ENCODE data around the gene APIP.

DNA sequence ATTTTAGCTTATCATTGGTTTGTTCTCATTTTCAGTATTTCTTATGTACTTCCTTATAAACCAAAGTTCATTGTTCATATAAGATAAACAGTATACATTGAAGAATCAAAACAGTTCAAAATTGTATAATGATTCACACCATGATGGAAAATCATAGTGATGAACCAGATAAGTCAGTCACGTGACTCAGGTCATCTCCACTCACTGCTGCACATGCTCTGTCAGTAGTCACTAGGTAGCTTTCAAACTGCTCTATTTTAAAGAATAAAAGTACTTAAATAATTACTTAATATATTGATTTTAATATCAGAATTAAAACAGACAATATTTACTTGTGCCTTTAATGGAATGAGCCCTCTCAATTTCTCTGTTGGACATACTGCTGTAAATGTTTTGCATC is 37.8 kb upstream of the APIP start:
- TF ChIP-seq EZH2phosphoT487 (IDR thresholded peaks at IDR 0.05; ENCODE audit: insufficient read depth, low read depth) = no peak
- TF ChIP-seq EZH2 (IDR thresholded peaks at IDR 0.05; ENCODE audit: insufficient read depth, poor library complexity, severe bottlenecking) = no peak

All from GM23248 (cell line).